ENCODE measurements around the gene GATAD2A. TPM values are rescaled to one million over a fixed set of nuclear protein-coding genes. Genes with fewer than 3 reads are reported as not detected.

GATAD2A gene
- total RNA-seq, 2 experiments from 2014 or later, result 152 to 153 TPM

GRCh38 chr19:19546751-19547162 lies 141.3 kb downstream of the GATAD2A start:
- POLR2A ChIA-PET, result interaction anchor here (1.1 kb wide), 1 partner anchor 319 kb away, joined by 3 read pairs; the partner anchor contains the start of gene ZNF253
- no peak overlapping the region for H3K4me3 Mint-ChIP-seq
- peaks cover 8% of the 10 kb centered on the region for H3K4me1 Mint-ChIP-seq
- no peak overlapping the region for H3K27ac Mint-ChIP-seq
- no peaks in the 10 kb centered on the region for H3K27me3 Mint-ChIP-seq
- H3K9me3 Mint-ChIP-seq, result no peaks in the 10 kb centered on the region
- DNase-seq, result peak; percentile 28
- no peaks in the 10 kb centered on the region for H3K36me3 Mint-ChIP-seq
- no peak for ATAC-seq (ENCODE audit: low read depth)

GRCh38 chr19:19547674-19548336 lies 142.3 kb downstream of the GATAD2A start:
- Mint-ChIP-seq H3K27me3 (no peaks in the 10 kb centered on the region), H3K36me3 (no peaks in the 10 kb centered on the region), H3K4me1 (no peaks in the 10 kb centered on the region), H3K27ac (no peak overlapping the region), H3K4me3 (no peak overlapping the region), H3K9me3 (no peaks in the 10 kb centered on the region)
- peak; percentile 25 for DNase-seq
- ATAC-seq (ENCODE audit: low read depth), result no peak
- POLR2A ChIA-PET, result interaction anchor here (0.8 kb wide), 1 partner anchor 10 kb away, joined by 3 read pairs; no protein-coding TSS in a partner anchor

- no peak for ATAC-seq (ENCODE audit: low read depth)
- Mint-ChIP-seq H3K9me3 (no peaks in the 10 kb centered on the region), H3K27ac (no peak overlapping the region), H3K36me3 (no peaks in the 10 kb centered on the region), H3K4me1 (no peaks in the 10 kb centered on the region), H3K4me3 (no peak overlapping the region), H3K27me3 (no peaks in the 10 kb centered on the region)
- DNase-seq, result peak; percentile 30
- POLR2A ChIA-PET, result no interaction called here
These were observed 143.7 kb downstream of the GATAD2A start for GRCh38 chr19:19548915-19549759.

GRCh38 chr19:19549804-19550464 lies 144.5 kb downstream of the GATAD2A start:
- peaks cover 3% of the 10 kb centered on the region for H3K4me1 Mint-ChIP-seq
- H3K4me3 Mint-ChIP-seq, result no peak overlapping the region
- no peaks in the 10 kb centered on the region for H3K36me3 Mint-ChIP-seq
- no peaks in the 10 kb centered on the region for H3K9me3 Mint-ChIP-seq
- H3K27ac Mint-ChIP-seq, result no peak overlapping the region
- peak; percentile 27 for DNase-seq
- H3K27me3 Mint-ChIP-seq, result no peaks in the 10 kb centered on the region
- ATAC-seq (ENCODE audit: low read depth), result no peak
- POLR2A ChIA-PET, result interaction anchor here (0.5 kb wide), 1 partner anchor 18 kb away, joined by 3 read pairs; no protein-coding TSS in a partner anchor

- Mint-ChIP-seq H3K27me3 (no peaks in the 10 kb centered on the region), H3K36me3 (no peaks in the 10 kb centered on the region)
- no peak for ATAC-seq (ENCODE audit: low read depth)
These were observed 145.0 kb downstream of the GATAD2A start for GRCh38 chr19:19550485-19550929.

GRCh38 chr19:19550972-19551852 lies 145.7 kb downstream of the GATAD2A start:
- H3K27ac Mint-ChIP-seq, result no peak overlapping the region
- peaks cover 3% of the 10 kb centered on the region for H3K4me1 Mint-ChIP-seq
- H3K27me3 Mint-ChIP-seq, result no peaks in the 10 kb centered on the region
- DNase-seq (peak; percentile 25), ATAC-seq (ENCODE audit: low read depth) (no peak)
- H3K9me3 Mint-ChIP-seq, result no peaks in the 10 kb centered on the region
- POLR2A ChIA-PET, result interaction anchor here (0.5 to 1.1 kb wide), 4 partner anchors 75 to 117 kb away, joined by 3 to 8 read pairs (median 4); partner anchors contain the start of gene GMIP
- H3K36me3 Mint-ChIP-seq, result no peaks in the 10 kb centered on the region
- no peak overlapping the region for H3K4me3 Mint-ChIP-seq

More at GRCh38 chr19:19550485-19550929, 145.0 kb downstream of the GATAD2A start:
- no peaks in the 10 kb centered on the region for H3K9me3 Mint-ChIP-seq
- H3K27ac Mint-ChIP-seq, result no peak overlapping the region
- H3K4me3 Mint-ChIP-seq, result no peak overlapping the region
- H3K4me1 Mint-ChIP-seq, result peaks cover 3% of the 10 kb centered on the region
- peak; percentile 20 for DNase-seq
- POLR2A ChIA-PET, result interaction anchor here (0.5 to 1.1 kb wide), 3 partner anchors 18 to 117 kb away, joined by 3 to 8 read pairs (median 3); no protein-coding TSS in a partner anchor

- DNase-seq (no peak), ATAC-seq (ENCODE audit: low read depth) (no peak)
- Mint-ChIP-seq H3K4me3 (no peak overlapping the region), H3K4me1 (peaks cover 3% of the 10 kb centered on the region), H3K36me3 (no peaks in the 10 kb centered on the region), H3K9me3 (no peaks in the 10 kb centered on the region), H3K27ac (no peak overlapping the region), H3K27me3 (no peaks in the 10 kb centered on the region)
- POLR2A ChIA-PET, result interaction anchor here (0.5 to 1.1 kb wide), 2 partner anchors 74 to 92 kb away, joined by 4 to 5 read pairs; partner anchors contain the start of gene GMIP
These were observed 146.3 kb downstream of the GATAD2A start for GRCh38 chr19:19551853-19552192.

- no peak overlapping the region for H3K4me3 Mint-ChIP-seq
- no peaks in the 10 kb centered on the region for H3K27me3 Mint-ChIP-seq
- DNase-seq (no peak), ATAC-seq (ENCODE audit: low read depth) (no peak)
- H3K9me3 Mint-ChIP-seq, result no peaks in the 10 kb centered on the region
- peaks cover 3% of the 10 kb centered on the region for H3K4me1 Mint-ChIP-seq
- POLR2A ChIA-PET, result interaction anchor here (0.7 kb wide), 1 partner anchor 38 kb away, joined by 3 read pairs; no protein-coding TSS in a partner anchor
- no peaks in the 10 kb centered on the region for H3K36me3 Mint-ChIP-seq
- no peak overlapping the region for H3K27ac Mint-ChIP-seq
These were observed 147.3 kb downstream of the GATAD2A start for GRCh38 chr19:19552798-19553197.

GRCh38 chr19:19553670-19554069 lies 148.2 kb downstream of the GATAD2A start:
- no peak overlapping the region for H3K4me3 Mint-ChIP-seq
- no peaks in the 10 kb centered on the region for H3K27me3 Mint-ChIP-seq
- no peak for DNase-seq
- peak overlapping the region; percentile 38 for H3K27ac Mint-ChIP-seq
- H3K36me3 Mint-ChIP-seq, result peaks cover 4% of the 10 kb centered on the region
- peaks cover 3% of the 10 kb centered on the region for H3K4me1 Mint-ChIP-seq
- POLR2A ChIA-PET, result interaction anchor here (0.8 kb wide), 1 partner anchor 22 kb away, joined by 9 read pairs; no protein-coding TSS in a partner anchor
- no peak for ATAC-seq (ENCODE audit: low read depth)
- no peaks in the 10 kb centered on the region for H3K9me3 Mint-ChIP-seq

GRCh38 chr19:19554074-19555023 lies 148.9 kb downstream of the GATAD2A start:
- DNase-seq, result peak; percentile 72
- Mint-ChIP-seq H3K36me3 (peaks cover 9% of the 10 kb centered on the region), H3K27me3 (no peaks in the 10 kb centered on the region), H3K4me3 (no peak overlapping the region), H3K27ac (peak overlapping the region; percentile 38), H3K4me1 (peaks cover 7% of the 10 kb centered on the region), H3K9me3 (no peaks in the 10 kb centered on the region)
- POLR2A ChIA-PET, result interaction anchor here (0.8 kb wide), 1 partner anchor 23 kb away, joined by 9 read pairs; no protein-coding TSS in a partner anchor
- peak; percentile 59 for ATAC-seq (ENCODE audit: low read depth)

- POLR2A ChIA-PET, result interaction anchor here (0.5 to 1.2 kb wide), 2 partner anchors 10 to 41 kb away, joined by 3 to 6 read pairs; no protein-coding TSS in a partner anchor
- H3K9me3 Mint-ChIP-seq, result no peaks in the 10 kb centered on the region
- peaks cover 8% of the 10 kb centered on the region for H3K4me1 Mint-ChIP-seq
- no peaks in the 10 kb centered on the region for H3K27me3 Mint-ChIP-seq
- H3K4me3 Mint-ChIP-seq, result no peak overlapping the region
- ATAC-seq (ENCODE audit: low read depth), result no peak
- H3K36me3 Mint-ChIP-seq, result peaks cover 15% of the 10 kb centered on the region
- H3K27ac Mint-ChIP-seq, result peak overlapping the region; percentile 61
- no peak for DNase-seq
These were observed 152.6 kb downstream of the GATAD2A start for GRCh38 chr19:19558055-19558454.

All from activated naive CD8-positive, alpha-beta T cell treated with anti-CD3 and anti-CD28 coated beads, Interleukin-2, amount 10 ng/mL, durations not matched to agents 7 days and 5 days (primary cell).